NCI-H524 (cell line): ENCODE data around the gene LACTB.

ENCODE experiments used
- DNase-seq, 2 experiments: peaks; one replicate each; lab custom pipeline; 2025; lab: John Stamatoyannopoulos, UW

The LACTB gene

DNA sequence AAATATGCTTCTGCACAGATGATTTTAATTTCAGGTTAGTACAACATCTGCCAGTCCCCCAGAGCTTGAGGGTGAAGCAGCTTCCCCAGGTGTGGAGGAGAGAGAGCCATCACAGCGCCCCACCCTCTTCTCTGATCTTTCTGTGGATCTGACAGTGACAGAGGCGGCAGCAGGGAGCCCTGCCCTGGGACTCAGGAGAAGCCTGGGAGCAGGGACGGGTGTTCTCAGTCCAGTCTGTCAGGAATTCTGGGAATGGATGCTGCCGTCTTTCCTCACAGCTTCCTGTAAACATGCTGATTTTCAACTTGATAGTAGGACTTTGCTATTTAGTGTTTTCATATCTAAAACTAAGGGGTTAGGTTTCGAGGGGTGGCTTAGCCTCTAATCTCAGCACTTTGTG is 56.4 kb downstream of the LACTB start:
- peak in 1 of 2 experiments; percentile 70 for DNase-seq

DNA sequence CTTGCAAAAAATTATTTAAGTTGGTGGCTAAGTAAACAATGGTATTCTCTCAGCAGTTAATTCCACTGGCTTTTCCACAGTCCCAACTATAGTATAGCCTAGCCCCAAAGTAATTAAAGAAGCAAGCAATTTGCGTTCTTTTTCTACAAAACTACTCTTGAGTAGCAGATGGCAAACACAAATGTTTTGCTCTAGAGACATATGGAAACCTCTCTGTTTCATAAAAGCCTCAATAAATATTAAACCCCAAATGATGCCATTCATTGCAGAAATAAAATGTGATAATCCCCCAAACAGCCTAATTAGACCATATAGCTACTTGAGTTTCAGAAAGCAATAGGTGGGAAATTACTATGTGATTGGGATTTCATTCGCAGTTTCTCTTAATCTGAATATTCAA is 59.1 kb downstream of the LACTB start:
- DNase-seq: peak; percentile 85 to 98

DNA sequence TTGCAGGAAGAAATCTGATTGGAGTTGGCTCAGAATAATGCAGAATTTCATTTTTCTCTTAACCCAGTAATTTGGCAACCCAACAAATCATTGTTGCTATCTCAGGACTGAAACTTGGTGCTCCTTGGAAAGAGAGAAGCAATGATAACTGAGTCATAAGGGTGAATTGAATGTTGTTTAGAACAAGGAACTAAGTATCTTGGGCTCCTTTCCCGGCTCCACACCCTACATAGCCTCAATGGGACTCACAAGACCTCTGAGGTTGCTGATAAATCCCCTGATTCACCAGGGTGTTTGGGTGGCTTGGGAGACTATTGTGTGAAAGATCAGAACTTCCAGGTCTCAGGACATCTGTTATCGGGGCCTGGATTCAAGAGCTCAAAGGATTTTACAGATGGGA is 60.0 kb downstream of the LACTB start:
- peak in 1 of 2 experiments; percentile 35 for DNase-seq

DNA sequence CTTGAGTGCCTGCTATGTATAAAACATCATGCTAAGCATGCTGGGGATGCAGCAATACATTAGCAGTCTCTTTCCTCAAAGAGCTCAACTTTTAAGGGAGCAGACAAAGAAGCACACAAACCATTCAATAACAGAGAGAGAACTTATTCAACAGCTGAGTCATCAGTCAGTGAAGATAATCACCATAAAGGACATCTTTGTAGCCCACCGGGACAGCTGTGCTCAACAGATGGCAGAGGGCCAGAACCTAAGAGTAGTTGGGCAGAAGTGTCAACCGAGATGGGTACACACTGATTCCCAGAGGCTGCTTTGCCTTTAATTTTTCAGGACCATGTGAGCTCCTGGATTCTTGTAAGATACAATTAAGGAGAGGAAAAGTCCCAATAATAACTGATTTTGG is 63.5 kb downstream of the LACTB start:
- DNase-seq: peak; percentile 95 to 99

DNA sequence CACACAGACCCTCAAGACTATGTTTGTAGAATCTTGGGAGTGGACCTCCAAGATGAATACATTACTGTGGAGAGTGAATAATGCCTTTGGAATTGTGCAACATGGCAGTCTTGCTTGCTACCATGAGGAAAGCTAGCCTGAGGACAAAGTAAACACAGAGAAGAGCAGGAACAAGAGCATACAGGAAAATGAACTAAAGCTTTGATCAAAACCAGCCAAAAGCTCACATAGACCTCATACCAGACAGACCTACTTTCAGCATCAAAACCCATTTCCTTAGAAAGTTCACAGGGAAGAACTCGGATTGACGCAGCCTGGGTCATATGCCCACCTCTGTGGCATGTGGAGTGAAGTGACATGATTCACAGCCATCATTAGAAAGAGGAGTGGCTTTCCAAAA is 64.4 kb downstream of the LACTB start:
- DNase-seq: no peak

DNA sequence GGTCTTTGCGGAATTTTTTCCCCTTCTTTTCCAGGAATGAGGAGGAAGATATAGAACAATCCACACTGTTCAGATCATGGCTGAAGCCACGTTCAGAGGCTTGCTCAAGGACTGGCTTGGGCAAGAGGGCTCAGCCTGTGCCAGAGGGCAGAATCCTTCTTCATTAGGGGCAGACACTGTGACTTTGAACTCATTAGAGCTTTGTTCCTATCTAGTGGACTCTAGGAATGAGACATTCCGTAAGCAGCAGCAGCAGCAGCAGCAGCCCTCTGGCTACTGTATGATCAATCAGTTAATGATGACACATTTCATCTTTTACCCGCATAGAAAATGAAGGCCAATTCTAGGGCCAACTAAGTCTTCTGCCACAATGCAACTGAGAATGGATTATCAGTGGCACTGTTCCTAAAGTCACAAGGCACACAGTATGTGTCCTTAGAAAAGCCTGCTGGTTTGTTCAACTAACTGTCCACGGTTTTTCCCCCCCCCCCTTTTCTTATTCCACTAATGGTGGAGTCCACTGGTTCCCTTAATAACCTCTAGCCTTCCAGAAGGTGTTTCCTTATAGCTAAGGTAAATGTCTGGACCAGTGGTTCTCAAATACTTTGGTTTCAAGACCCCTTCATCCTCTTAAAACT is 66.0 kb downstream of the LACTB start:
- DNase-seq: no peak

DNA sequence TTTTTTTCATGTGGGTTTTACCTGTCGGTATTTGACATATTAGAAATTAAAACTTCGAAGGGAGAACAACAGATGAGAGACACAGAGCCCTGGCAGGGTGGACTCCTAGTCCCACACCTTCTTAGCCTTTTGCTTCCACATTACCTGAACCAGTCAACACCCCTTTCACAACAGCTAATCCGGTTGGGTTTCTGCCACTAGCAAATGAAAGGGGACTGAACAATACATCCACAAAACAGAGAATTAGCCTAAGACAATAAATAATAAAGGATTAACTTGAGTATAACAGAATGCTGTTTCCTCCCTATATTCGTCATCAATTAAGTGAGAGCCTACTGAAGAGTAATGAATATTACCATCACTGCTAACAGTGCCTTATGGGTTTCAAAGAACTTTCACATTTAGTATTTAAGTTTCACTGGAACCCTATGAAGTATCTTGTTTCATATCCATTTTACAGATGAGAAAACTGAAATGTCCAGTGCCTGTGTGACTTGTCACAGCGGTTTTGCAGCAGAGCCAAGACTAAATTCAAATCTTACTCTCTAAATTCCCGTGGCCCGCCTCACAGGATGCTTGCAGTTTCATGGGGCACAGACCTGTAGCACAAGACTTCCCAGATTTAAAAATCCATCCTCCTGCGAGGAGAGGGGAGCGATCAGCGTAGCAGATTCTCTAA is 66.7 kb downstream of the LACTB start:
- DNase-seq: no peak

DNA sequence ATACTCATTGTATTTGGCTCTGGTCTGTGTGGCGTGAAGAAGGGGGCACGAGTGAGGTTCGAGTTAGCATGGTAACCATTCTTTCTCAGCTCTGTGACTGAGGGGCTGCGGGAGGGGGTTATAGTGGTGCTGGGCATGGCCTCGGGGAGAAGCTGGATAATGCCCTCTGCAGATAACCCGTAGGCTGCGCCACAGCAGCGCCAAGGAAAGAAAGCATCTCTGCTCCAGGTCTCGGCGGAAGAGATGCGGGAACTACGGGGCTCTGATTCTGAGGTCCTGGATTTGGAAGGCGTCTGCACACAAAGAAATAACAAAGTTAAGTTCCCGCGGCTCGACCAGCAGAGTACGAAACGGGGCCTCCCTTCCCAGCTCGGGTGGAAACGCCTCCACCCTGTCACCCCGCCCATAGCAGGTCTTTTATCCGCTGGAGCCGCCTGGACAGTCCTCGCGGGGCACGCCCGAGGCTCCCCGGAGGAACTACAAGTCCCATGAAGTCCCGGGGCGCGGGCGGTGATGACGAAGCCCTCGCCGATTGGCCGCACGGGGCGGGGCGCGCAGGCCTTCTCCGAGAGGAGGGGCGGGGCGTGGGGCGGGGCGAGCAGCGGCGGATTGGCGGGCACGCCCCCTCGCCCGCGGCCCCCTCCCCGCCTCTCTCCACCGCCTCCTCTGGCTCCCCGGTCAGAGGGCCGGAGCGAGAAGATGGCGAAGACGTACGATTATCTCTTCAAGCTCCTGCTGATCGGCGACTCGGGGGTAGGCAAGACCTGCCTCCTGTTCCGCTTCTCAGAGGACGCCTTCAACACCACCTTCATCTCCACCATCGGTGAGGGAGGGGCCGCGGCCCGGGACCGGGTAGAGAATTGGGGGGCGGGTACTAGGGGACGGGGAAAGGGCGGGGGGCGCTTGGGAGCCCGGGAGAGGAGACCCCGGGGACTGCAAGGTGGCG is 67.5 kb downstream of the LACTB start, which contains the start of gene RAB8B:
TSS of gene RAB8B (plus strand) at position 681 of the 946 bp plus-strand sequence. CDS start at position 700, 19 bp downstream.
- peak; percentile 99 for DNase-seq

DNA sequence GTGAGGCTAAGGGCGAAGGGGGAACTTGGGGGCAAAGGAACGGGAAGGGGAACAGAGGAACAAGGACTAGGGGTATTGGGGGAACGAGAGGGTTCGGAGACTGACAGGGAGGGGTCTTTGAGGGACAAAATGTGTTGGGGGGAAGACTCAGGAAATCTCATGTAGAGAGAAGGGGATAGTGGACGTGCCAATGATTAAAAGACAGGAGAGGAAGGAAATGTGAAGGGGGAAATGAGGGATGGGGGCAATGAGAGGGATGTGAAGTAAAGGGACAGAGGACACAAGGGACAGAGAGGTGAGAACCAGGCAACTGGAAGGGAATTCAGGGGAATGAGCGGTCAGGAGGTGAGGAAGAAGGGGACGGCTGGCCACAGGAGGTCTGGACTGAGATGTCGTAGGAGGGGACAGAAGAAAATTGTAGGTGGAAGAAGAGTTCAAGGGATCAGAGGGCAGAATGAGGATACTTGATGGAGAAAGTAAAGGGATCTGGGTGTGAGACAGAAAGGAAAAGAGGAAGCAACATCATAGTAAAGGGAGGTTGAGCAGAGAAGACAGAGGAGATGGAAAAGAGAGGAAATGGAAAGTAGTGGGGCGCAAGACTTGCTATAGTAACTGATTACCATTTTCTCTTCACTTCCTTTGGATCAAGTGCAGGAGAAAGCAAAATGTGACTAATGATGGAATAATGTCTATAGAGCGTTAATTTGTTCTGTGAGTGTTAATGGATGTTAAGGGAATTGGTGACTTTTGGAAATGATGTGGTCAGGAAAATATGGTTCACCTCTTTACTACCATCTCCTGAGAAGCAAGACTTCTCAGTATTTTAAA is 68.5 kb downstream of the LACTB start:
- DNase-seq: peak; percentile 27 to 32

DNA sequence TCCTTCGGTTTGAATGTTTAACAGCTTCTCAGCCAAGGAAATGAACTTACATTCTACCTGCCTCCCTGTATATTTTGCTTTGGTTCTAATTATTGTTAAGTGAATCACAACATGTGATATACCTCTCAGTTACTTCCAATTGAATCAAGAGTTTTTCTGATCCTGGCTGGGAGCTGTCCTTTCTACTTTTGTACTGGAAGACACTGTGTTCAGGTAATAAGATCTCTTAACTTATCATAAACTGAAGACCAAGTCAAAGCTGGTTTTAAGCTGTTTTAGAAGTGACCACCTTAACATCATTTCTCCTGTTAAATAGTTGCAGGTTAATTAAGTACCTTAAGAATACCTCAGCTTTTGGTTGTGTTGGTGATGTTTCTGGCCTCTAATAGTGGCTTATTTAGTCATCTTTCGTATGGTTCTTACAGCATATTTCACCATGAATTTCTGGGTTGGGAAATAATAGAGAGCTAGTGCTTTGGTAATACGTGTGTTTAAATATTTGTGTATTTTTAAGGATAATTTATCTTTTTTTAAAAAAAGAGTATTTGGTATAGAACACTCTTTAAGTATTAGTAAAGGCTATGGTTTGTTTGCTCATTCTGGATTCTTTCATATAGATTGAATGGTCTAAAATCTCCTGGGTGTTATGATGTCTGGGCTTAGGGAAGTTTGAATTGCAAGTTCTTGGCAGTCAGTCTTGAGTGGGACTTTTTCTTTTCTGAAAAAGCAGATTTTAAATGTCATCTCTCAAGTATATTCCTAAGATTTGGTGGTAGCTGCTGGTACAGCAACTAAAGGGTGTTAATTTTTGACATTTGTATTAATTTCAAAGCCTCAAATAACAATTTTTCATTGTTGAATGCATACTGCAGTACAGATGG is 69.3 kb downstream of the LACTB start:
- DNase-seq: no peak
